ENCODE results near the gene IL1B.

DNA sequence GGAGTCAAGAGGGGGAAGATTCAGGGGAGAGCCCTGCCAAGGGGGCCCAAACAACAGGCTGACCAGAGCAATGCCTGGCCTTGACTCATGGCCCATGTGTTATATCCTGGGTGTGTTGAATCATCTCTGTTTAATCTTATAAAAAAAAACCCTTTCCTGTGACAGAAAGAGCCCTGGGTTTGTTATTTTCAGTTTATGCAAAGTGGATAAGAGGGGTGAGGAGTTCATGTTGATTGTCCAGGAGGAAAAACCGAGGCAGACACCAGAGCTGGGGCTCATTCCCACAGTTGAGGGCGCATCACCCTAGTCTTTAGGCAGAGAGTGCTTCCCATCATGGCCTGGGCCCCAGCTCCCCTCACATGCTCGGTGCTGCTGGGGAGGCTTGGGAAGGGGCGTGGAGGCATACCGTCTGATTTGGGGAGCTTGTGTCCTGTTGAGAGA lies 43.5 kb upstream of the IL1B start:
- TF ChIP-seq, protein P1, sequence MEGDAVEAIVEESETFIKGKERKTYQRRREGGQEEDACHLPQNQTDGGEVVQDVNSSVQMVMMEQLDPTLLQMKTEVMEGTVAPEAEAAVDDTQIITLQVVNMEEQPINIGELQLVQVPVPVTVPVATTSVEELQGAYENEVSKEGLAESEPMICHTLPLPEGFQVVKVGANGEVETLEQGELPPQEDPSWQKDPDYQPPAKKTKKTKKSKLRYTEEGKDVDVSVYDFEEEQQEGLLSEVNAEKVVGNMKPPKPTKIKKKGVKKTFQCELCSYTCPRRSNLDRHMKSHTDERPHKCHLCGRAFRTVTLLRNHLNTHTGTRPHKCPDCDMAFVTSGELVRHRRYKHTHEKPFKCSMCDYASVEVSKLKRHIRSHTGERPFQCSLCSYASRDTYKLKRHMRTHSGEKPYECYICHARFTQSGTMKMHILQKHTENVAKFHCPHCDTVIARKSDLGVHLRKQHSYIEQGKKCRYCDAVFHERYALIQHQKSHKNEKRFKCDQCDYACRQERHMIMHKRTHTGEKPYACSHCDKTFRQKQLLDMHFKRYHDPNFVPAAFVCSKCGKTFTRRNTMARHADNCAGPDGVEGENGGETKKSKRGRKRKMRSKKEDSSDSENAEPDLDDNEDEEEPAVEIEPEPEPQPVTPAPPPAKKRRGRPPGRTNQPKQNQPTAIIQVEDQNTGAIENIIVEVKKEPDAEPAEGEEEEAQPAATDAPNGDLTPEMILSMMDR (IDR thresholded peaks at IDR 0.05; ENCODE audit: low read length): no peak
- TF ChIP-seq EZH2 (IDR thresholded peaks at IDR 0.05; ENCODE audit: borderline replicate concordance, low read length): no peak

Measured in OCI-LY1 (cell line).